ENCODE data around the gene CRYBG1. TPM values are rescaled to one million over a fixed set of nuclear protein-coding genes. Genes with fewer than 3 reads are reported as not detected.

The CRYBG1 gene
- total and polyA plus RNA-seq, 10 of the 15 experiments (the other 5 are each of a cell fraction or from before 2014, with no cell fraction given): 6.5 to 57.0 (median 25.2) TPM

DNA sequence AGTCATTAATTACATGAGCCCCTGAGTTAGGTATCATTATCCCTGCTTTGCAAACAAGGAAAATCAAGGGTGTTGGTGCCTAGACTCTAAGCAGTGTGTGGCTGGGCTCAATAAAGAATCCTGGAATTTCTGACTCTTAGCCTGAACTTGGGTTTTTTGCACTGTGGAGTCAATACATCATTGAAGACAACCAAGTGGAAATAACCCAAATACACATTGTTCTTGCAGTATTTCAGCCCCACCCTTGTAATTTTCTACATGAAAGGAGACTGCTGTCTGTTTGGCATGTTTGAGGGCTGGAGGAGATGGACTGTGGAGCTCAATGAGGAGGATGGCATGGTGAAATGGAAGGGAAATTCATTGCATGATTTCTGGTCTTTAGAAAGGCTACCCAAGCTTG lies 110.3 kb downstream of the CRYBG1 start:
- no TSS peak for BruUV-seq (replicated peaks)
- intact Hi-C loops (cut with micrococcal nuclease; ENCODE audit: unreplicated experiment): no loop called here
- H3K9ac ChIP-seq (ENCODE audit: control insufficient read depth, insufficient read depth, low read length): no peak overlapping the region
- H3K4me2 ChIP-seq (ENCODE audit: control insufficient read depth, insufficient read depth): no peak overlapping the region
- no peaks in the 10 kb centered on the region for H3K79me2 ChIP-seq (ENCODE audit: control insufficient read depth, insufficient read depth, low read length)
- POLR2A ChIA-PET: no interaction called here
- H3K4me3 ChIP-seq: no peak overlapping the region
- H3K27ac ChIP-seq (ENCODE audit: control insufficient read depth, insufficient read depth): no peak overlapping the region
- no peaks in the 10 kb centered on the region for H3K36me3 ChIP-seq (ENCODE audit: control insufficient read depth in 2 of 2, insufficient read depth in 2 of 2, low read length in 1 of 2)
- in situ Hi-C loops (cut with MboI): no loop called here
- RAD21 ChIA-PET (ENCODE audit: unreplicated experiment): no interaction called here
- H4K20me1 ChIP-seq (ENCODE audit: control insufficient read depth, insufficient read depth): no peaks in the 10 kb centered on the region
- no peak for FAIRE-seq
- SMC1A ChIA-PET (ENCODE audit: uncharacterized antibody, unreplicated experiment): no interaction called here
- H2AFZ ChIP-seq (ENCODE audit: control insufficient read depth, low read depth, low read length): no peak overlapping the region
- H3K27me3 ChIP-seq (replicated peaks in 1 of 2; ENCODE audit: control insufficient read depth in 2 of 2, insufficient read depth in 2 of 2, low read length in 1 of 2): no peaks in the 10 kb centered on the region; a peak in 1 of 4 replicates
- H3K4me1 ChIP-seq (ENCODE audit: control insufficient read depth, insufficient read depth, low read length): no peaks in the 10 kb centered on the region
- no peak for ATAC-seq
- CTCF ChIA-PET: interaction anchor here (1.6 kb wide), 1 partner anchor 96 kb away, joined by 5 read pairs; no protein-coding TSS in a partner anchor
- no peaks in the 10 kb centered on the region for H3K9me3 ChIP-seq (replicated peaks; ENCODE audit: control insufficient read depth, insufficient read depth, low read length)
- no peak for DNase-seq (ENCODE audit: low read depth, low spot score)
- TF ChIP-seq JUNB (IDR thresholded peaks at IDR 0.05) (no peak), SIX5 (IDR thresholded peaks at IDR 0.05; ENCODE audit: low read depth, low read length, severe bottlenecking) (no peak), NR2F1 (conservative IDR thresholded peaks at IDR 0.05) (no peak), BACH1 (IDR thresholded peaks at IDR 0.05; ENCODE audit: borderline replicate concordance) (no peak), SMAD5 (IDR thresholded peaks at IDR 0.05; ENCODE audit: low read depth) (no peak), IKZF1 (conservative IDR thresholded peaks at IDR 0.05) (no peak), DPF2 (IDR thresholded peaks at IDR 0.05) (no peak), CBX5 (IDR thresholded peaks at IDR 0.05; ENCODE audit: low read depth) (no peak)
- TF ChIP-seq, protein P1, sequence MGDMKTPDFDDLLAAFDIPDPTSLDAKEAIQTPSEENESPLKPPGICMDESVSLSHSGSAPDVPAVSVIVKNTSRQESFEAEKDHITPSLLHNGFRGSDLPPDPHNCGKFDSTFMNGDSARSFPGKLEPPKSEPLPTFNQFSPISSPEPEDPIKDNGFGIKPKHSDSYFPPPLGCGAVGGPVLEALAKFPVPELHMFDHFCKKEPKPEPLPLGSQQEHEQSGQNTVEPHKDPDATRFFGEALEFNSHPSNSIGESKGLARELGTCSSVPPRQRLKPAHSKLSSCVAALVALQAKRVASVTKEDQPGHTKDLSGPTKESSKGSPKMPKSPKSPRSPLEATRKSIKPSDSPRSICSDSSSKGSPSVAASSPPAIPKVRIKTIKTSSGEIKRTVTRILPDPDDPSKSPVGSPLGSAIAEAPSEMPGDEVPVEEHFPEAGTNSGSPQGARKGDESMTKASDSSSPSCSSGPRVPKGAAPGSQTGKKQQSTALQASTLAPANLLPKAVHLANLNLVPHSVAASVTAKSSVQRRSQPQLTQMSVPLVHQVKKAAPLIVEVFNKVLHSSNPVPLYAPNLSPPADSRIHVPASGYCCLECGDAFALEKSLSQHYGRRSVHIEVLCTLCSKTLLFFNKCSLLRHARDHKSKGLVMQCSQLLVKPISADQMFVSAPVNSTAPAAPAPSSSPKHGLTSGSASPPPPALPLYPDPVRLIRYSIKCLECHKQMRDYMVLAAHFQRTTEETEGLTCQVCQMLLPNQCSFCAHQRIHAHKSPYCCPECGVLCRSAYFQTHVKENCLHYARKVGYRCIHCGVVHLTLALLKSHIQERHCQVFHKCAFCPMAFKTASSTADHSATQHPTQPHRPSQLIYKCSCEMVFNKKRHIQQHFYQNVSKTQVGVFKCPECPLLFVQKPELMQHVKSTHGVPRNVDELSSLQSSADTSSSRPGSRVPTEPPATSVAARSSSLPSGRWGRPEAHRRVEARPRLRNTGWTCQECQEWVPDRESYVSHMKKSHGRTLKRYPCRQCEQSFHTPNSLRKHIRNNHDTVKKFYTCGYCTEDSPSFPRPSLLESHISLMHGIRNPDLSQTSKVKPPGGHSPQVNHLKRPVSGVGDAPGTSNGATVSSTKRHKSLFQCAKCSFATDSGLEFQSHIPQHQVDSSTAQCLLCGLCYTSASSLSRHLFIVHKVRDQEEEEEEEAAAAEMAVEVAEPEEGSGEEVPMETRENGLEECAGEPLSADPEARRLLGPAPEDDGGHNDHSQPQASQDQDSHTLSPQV (IDR thresholded peaks at IDR 0.05): no peak
- TF ChIP-seq, protein P2, sequence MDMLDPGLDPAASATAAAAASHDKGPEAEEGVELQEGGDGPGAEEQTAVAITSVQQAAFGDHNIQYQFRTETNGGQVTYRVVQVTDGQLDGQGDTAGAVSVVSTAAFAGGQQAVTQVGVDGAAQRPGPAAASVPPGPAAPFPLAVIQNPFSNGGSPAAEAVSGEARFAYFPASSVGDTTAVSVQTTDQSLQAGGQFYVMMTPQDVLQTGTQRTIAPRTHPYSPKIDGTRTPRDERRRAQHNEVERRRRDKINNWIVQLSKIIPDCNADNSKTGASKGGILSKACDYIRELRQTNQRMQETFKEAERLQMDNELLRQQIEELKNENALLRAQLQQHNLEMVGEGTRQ (IDR thresholded peaks at IDR 0.05; ENCODE audit: borderline replicate concordance, low read depth, low read length): no peak
- TF ChIP-seq, protein P3, sequence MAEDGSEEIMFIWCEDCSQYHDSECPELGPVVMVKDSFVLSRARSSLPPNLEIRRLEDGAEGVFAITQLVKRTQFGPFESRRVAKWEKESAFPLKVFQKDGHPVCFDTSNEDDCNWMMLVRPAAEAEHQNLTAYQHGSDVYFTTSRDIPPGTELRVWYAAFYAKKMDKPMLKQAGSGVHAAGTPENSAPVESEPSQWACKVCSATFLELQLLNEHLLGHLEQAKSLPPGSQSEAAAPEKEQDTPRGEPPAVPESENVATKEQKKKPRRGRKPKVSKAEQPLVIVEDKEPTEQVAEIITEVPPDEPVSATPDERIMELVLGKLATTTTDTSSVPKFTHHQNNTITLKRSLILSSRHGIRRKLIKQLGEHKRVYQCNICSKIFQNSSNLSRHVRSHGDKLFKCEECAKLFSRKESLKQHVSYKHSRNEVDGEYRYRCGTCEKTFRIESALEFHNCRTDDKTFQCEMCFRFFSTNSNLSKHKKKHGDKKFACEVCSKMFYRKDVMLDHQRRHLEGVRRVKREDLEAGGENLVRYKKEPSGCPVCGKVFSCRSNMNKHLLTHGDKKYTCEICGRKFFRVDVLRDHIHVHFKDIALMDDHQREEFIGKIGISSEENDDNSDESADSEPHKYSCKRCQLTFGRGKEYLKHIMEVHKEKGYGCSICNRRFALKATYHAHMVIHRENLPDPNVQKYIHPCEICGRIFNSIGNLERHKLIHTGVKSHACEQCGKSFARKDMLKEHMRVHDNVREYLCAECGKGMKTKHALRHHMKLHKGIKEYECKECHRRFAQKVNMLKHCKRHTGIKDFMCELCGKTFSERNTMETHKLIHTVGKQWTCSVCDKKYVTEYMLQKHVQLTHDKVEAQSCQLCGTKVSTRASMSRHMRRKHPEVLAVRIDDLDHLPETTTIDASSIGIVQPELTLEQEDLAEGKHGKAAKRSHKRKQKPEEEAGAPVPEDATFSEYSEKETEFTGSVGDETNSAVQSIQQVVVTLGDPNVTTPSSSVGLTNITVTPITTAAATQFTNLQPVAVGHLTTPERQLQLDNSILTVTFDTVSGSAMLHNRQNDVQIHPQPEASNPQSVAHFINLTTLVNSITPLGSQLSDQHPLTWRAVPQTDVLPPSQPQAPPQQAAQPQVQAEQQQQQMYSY (CRISPR knock-in tag; IDR thresholded peaks at IDR 0.05): no peak
- TF ChIP-seq, protein P4, sequence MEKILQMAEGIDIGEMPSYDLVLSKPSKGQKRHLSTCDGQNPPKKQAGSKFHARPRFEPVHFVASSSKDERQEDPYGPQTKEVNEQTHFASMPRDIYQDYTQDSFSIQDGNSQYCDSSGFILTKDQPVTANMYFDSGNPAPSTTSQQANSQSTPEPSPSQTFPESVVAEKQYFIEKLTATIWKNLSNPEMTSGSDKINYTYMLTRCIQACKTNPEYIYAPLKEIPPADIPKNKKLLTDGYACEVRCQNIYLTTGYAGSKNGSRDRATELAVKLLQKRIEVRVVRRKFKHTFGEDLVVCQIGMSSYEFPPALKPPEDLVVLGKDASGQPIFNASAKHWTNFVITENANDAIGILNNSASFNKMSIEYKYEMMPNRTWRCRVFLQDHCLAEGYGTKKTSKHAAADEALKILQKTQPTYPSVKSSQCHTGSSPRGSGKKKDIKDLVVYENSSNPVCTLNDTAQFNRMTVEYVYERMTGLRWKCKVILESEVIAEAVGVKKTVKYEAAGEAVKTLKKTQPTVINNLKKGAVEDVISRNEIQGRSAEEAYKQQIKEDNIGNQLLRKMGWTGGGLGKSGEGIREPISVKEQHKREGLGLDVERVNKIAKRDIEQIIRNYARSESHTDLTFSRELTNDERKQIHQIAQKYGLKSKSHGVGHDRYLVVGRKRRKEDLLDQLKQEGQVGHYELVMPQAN (conservative IDR thresholded peaks at IDR 0.05): no peak
- TF ChIP-seq, protein P5, sequence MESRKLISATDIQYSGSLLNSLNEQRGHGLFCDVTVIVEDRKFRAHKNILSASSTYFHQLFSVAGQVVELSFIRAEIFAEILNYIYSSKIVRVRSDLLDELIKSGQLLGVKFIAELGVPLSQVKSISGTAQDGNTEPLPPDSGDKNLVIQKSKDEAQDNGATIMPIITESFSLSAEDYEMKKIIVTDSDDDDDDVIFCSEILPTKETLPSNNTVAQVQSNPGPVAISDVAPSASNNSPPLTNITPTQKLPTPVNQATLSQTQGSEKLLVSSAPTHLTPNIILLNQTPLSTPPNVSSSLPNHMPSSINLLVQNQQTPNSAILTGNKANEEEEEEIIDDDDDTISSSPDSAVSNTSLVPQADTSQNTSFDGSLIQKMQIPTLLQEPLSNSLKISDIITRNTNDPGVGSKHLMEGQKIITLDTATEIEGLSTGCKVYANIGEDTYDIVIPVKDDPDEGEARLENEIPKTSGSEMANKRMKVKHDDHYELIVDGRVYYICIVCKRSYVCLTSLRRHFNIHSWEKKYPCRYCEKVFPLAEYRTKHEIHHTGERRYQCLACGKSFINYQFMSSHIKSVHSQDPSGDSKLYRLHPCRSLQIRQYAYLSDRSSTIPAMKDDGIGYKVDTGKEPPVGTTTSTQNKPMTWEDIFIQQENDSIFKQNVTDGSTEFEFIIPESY (IDR thresholded peaks at IDR 0.05): no peak
